Measurements from ENCODE around the gene HDHD2.

Gene HDHD2

GRCh38 chr18:47063096-47063495, 87.2 kb downstream of the HDHD2 start:
- no peak for ATAC-seq (ENCODE audit: low read depth)
- Mint-ChIP-seq H3K4me1 (no peaks in the 10 kb centered on the region), H3K27me3 (no peaks in the 10 kb centered on the region), H3K9me3 (no peaks in the 10 kb centered on the region), H3K36me3 (no peaks in the 10 kb centered on the region), H3K27ac (no peak overlapping the region), H3K4me3 (no peak overlapping the region)
- DNase-seq (ENCODE audit: low spot score in 2 of 2): no peak

- Mint-ChIP-seq H3K4me3 (no peak overlapping the region), H3K4me1 (no peaks in the 10 kb centered on the region), H3K27ac (no peak overlapping the region), H3K9me3 (no peaks in the 10 kb centered on the region), H3K36me3 (no peaks in the 10 kb centered on the region), H3K27me3 (no peaks in the 10 kb centered on the region)
- no peak for DNase-seq (ENCODE audit: low spot score in 2 of 2)
- ATAC-seq (ENCODE audit: low read depth): no peak
Observed at GRCh38 chr18:47062471-47062870, 87.8 kb downstream of the HDHD2 start.

All from memory B cell (primary cell).